HFF-Myc (cell line): ENCODE results near the gene PRSS57.
"Not testable (repeated sequence)": the region's sequence is repeated elsewhere in the genome, so short reads cannot be mapped to it uniquely, and the experiment has no call there.

Experiments used
- DNase-seq: peaks from one replicate; pipeline ENCODE4 v3.0.0-alpha.2; 2011; ENCODE audit warnings: low read depth; ENCODE audit errors: extremely low read depth
- H3K4me3 ChIP-seq: replicated peaks from 2 replicates; pipeline ENCODE4 v1.5.1; 2011; ENCODE audit warnings: low read depth, mild to moderate bottlenecking, control low read depth, low read length
- CTCF ChIP-seq: IDR thresholded peaks from 2 replicates; pipeline ENCODE4 v1.5.1; 2012; ENCODE audit warnings: mild to moderate bottlenecking, low read depth, low read length, control low read depth; ENCODE audit errors: missing control alignments

PRSS57 gene

GRCh38 chr19:695352-695949 lies at the start of gene PRSS57:
Gene PRSS57 (minus strand): TSS chr19:695452. CDS start chr19:695430, 22 bp downstream.
- no peak within 1 kb of the TSS for H3K4me3 ChIP-seq
- TF ChIP-seq CTCF = no peak
- DNase-seq = no peak

- DNase-seq = no peak
- TF ChIP-seq CTCF = no peak
- H3K4me3 ChIP-seq = no peak overlapping the region
Observed at GRCh38 chr19:743168-743687, 48.0 kb upstream of the PRSS57 start.

GRCh38 chr19:742540-743075 lies 47.4 kb upstream of the PRSS57 start:
- DNase-seq = no peak
- H3K4me3 ChIP-seq = no peak overlapping the region
- TF ChIP-seq CTCF = no peak

GRCh38 chr19:741506-742131 lies 46.4 kb upstream of the PRSS57 start:
- DNase-seq = no peak
- H3K4me3 ChIP-seq = no peak overlapping the region
- peak; percentile 28 for TF ChIP-seq CTCF

- not testable (repeated sequence) for H3K4me3 ChIP-seq
Observed at GRCh38 chr19:740816-741505, 45.7 kb upstream of the PRSS57 start.

GRCh38 chr19:739998-740715 lies 44.9 kb upstream of the PRSS57 start:
- H3K4me3 ChIP-seq = no peak overlapping the region
- TF ChIP-seq CTCF = no peak
- DNase-seq = no peak

More at GRCh38 chr19:740816-741505, 45.7 kb upstream of the PRSS57 start:
- DNase-seq = not testable (repeated sequence)
